ENCODE results near the gene RAP1GAP2.
"Not testable (repeated sequence)": the region's sequence is repeated elsewhere in the genome, so short reads cannot be mapped to it uniquely, and the experiment has no call there.

- TF ChIP-seq CTCF, POLR2A (IDR thresholded peaks at IDR 0.05): not testable (repeated sequence)
These were observed 23.1 kb downstream of the RAP1GAP2 start for GRCh38 chr17:2819294-2819693.
